Nephron (organoid): Measurements from ENCODE around the gene RAB7B.
A peak's percentile ranks its signal among the peaks of the same experiment; 100 is the strongest.

Experiments used
- H3K27ac Mint-ChIP-seq, 3 experiments: 2 replicates each; pipeline ENCODE4 v1.8.0; 2020; ENCODE audit warnings: mixed read lengths in 3 of 3, mild to moderate bottlenecking in 2 of 3, moderate library complexity in 1 of 3
- H3K27me3 Mint-ChIP-seq: 2 replicates; pipeline ENCODE4 v1.8.0; 2021; ENCODE audit warnings: low read depth, mild to moderate bottlenecking, moderate library complexity, mixed read lengths
- H3K36me3 Mint-ChIP-seq: 2 replicates; pipeline ENCODE4 v1.8.0; 2020; ENCODE audit warnings: low read depth, mixed read lengths
- H3K4me1 Mint-ChIP-seq: 2 replicates; pipeline ENCODE4 v1.8.0; 2020; ENCODE audit warnings: mixed read lengths
- H3K4me3 Mint-ChIP-seq, 3 experiments: 2 replicates each; pipeline ENCODE4 v1.8.0; 2020; ENCODE audit warnings: mild to moderate bottlenecking in 3 of 3, mixed read lengths in 3 of 3, moderate library complexity in 2 of 3
- H3K9me3 Mint-ChIP-seq: 2 replicates; pipeline ENCODE4 v1.8.0; 2020; ENCODE audit warnings: mixed read lengths
- TF ChIP-seq, protein P1 (sequence below), 3 experiments: fragments of 200-600 bp; sonication (generic); IDR thresholded peaks; one replicate each; pipeline ENCODE4 v1.5.0; 2021; ENCODE audit warnings: antibody characterized with exemption in 3 of 3; ENCODE audit not compliant: unreplicated experiment in 3 of 3

RAB7B gene

DNA sequence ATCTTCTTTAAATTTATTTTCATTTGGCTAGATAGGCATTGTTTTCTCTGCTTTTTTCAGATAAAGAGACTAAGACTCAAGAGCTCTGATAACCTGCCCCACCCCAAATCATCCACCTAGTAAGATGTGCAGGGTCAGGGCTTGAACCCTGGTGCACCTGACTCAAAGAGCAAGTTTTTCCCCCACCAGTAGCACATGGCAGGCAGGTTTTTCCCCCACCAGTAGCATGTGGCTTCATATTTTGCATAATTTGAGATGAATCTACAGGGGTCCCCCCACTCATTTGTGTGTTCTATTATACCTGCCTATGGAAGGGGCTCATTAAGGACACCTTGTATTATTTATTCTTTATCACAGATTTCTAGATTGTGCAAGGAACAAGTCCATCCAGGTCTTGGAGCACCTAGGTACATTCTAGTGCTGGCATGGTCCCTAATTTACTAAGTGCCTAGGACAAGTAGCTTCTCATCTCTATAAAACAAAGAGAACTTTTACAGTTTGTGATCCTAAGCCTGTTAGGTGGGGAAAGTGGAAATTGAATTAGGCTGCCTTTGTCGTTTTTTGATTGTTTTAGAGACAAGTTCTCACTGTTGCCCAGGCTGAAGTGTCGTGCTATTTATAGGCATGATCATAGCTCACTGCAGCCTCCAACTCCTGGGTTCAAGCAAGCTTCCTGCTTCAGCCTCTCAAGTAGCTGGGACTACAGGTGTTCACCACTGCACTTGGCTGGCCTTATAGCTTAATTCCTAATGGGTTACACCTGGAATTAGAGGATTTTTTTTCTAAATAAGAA is 33.7 kb upstream of the RAB7B start:
- H3K4me3 Mint-ChIP-seq = no peak overlapping the region
- peaks cover 3% of the 10 kb centered on the region for H3K9me3 Mint-ChIP-seq
- H3K27me3 Mint-ChIP-seq = peaks cover 28% of the 10 kb centered on the region
- TF ChIP-seq, protein P1, sequence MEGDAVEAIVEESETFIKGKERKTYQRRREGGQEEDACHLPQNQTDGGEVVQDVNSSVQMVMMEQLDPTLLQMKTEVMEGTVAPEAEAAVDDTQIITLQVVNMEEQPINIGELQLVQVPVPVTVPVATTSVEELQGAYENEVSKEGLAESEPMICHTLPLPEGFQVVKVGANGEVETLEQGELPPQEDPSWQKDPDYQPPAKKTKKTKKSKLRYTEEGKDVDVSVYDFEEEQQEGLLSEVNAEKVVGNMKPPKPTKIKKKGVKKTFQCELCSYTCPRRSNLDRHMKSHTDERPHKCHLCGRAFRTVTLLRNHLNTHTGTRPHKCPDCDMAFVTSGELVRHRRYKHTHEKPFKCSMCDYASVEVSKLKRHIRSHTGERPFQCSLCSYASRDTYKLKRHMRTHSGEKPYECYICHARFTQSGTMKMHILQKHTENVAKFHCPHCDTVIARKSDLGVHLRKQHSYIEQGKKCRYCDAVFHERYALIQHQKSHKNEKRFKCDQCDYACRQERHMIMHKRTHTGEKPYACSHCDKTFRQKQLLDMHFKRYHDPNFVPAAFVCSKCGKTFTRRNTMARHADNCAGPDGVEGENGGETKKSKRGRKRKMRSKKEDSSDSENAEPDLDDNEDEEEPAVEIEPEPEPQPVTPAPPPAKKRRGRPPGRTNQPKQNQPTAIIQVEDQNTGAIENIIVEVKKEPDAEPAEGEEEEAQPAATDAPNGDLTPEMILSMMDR (IDR thresholded peaks at IDR 0.05; ENCODE audit: unreplicated experiment in 3 of 3) = no peak
- no peaks in the 10 kb centered on the region for H3K36me3 Mint-ChIP-seq
- H3K4me1 Mint-ChIP-seq = peaks cover 23% of the 10 kb centered on the region
- no peak overlapping the region for H3K27ac Mint-ChIP-seq

DNA sequence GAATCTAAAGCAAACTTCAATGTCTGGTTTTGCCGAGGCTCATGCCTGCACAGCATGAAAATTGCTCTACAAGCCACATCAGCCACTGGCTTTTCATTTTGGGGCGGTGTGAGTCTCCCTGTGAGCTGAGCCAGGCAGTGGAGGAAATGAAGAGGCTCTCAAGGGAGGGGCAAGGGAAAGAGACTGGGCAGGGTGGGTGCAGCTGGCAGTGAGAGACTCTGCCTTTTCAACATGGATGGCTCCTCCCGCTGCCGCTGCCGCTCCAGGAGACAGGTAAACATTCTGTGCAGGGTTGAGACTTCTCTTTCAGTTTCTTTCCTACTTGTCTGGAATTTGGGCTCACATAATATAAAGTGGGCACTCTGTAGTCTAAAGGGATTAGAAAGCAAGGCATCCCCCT is 31.8 kb upstream of the RAB7B start:
- H3K27ac Mint-ChIP-seq = no peak overlapping the region
- H3K36me3 Mint-ChIP-seq = no peaks in the 10 kb centered on the region

DNA sequence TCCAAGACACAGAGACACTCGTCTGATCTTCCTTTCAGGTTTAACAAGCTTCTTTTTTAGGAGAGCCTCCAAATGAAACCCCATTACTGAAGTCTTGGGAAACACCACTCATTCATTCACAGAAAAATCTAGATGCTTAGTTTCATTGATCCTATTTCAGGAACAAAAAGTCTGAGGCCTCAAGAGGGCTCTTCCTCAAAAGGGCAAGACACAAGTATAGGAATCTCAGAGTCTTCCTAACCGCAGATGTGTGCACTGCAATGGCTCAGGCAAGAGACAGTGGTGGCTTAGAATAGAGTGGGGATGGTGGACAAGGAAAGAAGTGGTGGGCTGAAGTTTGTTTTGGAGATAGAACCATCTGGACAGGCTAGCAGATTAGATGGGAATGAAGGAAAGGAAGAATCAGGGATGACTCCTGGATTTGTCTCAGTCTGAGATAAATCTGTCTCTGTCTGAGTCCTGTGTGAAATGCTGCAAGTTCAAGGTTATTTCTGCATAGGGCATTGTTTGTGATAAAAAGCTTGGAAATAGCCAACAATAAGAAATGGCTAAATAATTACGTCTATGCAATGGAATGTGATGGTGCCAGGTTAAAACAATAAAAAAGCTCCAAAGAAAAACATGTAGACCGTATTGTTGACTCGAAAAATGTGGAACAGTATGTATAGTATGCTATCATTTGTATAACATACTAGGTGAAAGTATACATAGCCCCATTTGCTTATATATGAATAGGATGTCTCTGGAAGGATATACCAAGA is 29.4 kb upstream of the RAB7B start:
- Mint-ChIP-seq H3K9me3 (peaks cover 3% of the 10 kb centered on the region), H3K27me3 (peaks cover 27% of the 10 kb centered on the region), H3K36me3 (no peaks in the 10 kb centered on the region)

More for the DNA sequence above, 31.8 kb upstream of the RAB7B start:
- Mint-ChIP-seq H3K4me3 (no peak overlapping the region), H3K4me1 (peaks cover 29% of the 10 kb centered on the region), H3K27me3 (peaks cover 25% of the 10 kb centered on the region), H3K9me3 (peaks cover 3% of the 10 kb centered on the region)
- TF ChIP-seq, protein P1 (IDR thresholded peaks at IDR 0.05; ENCODE audit: unreplicated experiment in 3 of 3) = no peak

DNA sequence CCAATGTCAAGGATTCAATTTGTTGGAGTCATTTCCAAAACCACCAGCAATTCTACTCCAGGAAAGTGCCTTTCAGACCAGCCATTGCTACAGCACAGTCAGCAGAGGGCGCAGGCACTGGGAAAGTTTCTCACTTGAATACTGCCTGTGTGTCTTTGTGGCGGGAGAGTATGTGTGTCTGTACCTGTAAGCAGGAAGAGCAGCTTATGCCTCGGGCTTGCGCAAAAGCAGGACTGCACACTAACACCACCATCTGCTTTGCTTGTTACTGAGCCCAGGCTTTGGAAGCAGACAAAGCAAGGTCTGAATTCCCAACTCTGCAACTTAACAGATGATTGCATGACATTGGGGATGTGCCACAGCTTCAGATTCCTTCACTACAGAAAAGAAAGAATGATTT is 27.5 kb upstream of the RAB7B start:
- H3K27me3 Mint-ChIP-seq = peaks cover 24% of the 10 kb centered on the region
- TF ChIP-seq, protein P1 (IDR thresholded peaks at IDR 0.05; ENCODE audit: unreplicated experiment in 3 of 3) = peak; percentile 74 to 89 (median 84)
- peaks cover 20% of the 10 kb centered on the region for H3K4me1 Mint-ChIP-seq
- no peak overlapping the region for H3K4me3 Mint-ChIP-seq
- H3K27ac Mint-ChIP-seq = peak overlapping the region in 1 of 3 experiments; percentile 11
- H3K9me3 Mint-ChIP-seq = peaks cover 12% of the 10 kb centered on the region
- H3K36me3 Mint-ChIP-seq = no peaks in the 10 kb centered on the region

More for the DNA sequence above, 29.4 kb upstream of the RAB7B start:
- TF ChIP-seq, protein P1 (IDR thresholded peaks at IDR 0.05; ENCODE audit: unreplicated experiment in 3 of 3) = no peak
- Mint-ChIP-seq H3K4me1 (peaks cover 22% of the 10 kb centered on the region), H3K4me3 (no peak overlapping the region), H3K27ac (no peak overlapping the region)

DNA sequence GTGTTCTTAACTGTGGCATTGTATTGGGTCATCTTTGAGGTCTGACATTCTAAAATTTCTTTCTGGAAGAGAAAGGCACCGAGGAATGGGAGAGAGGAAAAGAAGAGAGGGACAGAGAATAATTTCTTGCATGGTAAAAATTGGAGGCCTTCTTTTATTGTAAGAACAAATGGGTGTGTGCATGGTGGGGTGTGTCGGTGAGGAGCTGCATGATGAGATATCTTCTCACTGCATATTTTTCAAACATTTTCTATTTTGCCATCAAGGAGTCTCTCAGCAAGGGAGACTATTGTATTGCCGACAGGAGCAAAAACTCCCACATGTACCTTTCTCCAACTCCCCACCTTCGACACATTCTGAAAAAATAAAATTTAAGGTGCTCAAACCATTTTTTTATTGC is 27.0 kb upstream of the RAB7B start:
- Mint-ChIP-seq H3K27ac (no peak overlapping the region), H3K4me3 (no peak overlapping the region), H3K36me3 (no peaks in the 10 kb centered on the region), H3K9me3 (peaks cover 12% of the 10 kb centered on the region), H3K27me3 (peaks cover 24% of the 10 kb centered on the region), H3K4me1 (peaks cover 20% of the 10 kb centered on the region)
- TF ChIP-seq, protein P1 (IDR thresholded peaks at IDR 0.05; ENCODE audit: unreplicated experiment in 3 of 3) = no peak
